CD4-positive, alpha-beta T cell (primary cell): ENCODE results near the gene B3GALT2. TPM values are rescaled to one million over a fixed set of nuclear protein-coding genes. Genes with fewer than 3 reads are reported as not detected.

Experiments
- ATAC-seq: fragments of 200-7000 bp; cut with Tn5 transposase; one replicate; pipeline ENCODE4 v1.10.0; 2022; ENCODE audit warnings: mild to moderate bottlenecking; ENCODE audit not compliant: poor library complexity
- CTCF ChIA-PET: fragments of 350-600 bp; sonication (Branson Sonifier 250); formaldehyde crosslinking; loops from one replicate; lab custom pipeline; 2021; ENCODE audit warnings: antibody characterized with exemption, inconsistent platforms; lab: Charles Lee
- POLR2A ChIA-PET: fragments of 350-600 bp; sonication (Branson Sonifier 250); formaldehyde crosslinking; loops from one replicate; lab custom pipeline; 2021; ENCODE audit warnings: antibody characterized with exemption, inconsistent platforms; lab: Charles Lee
- DNase-seq, 14 experiments: peaks; one replicate each; pipeline ENCODE4 v3.0.0-alpha.2; 2013 to 2020; ENCODE audit warnings: mixed read lengths in 2 of 14
- H3K27ac ChIP-seq, 2 donors: one replicate each; pipeline versions ENCODE4 v1.5.1 to v1.7.0; 2013; ENCODE audit warnings: low read length in 2 of 2, low read depth in 1 of 2, mild to moderate bottlenecking in 1 of 2
- H3K27me3 ChIP-seq, 2 experiments: 1 replicate in 1 of 2; 2 replicates in 1 of 2; pipeline versions ENCODE4 v1.6.1 to v1.7.0; 2013; ENCODE audit warnings: low read length in 2 of 2, control low read depth in 1 of 2, mild to moderate bottlenecking in 1 of 2, moderate library complexity in 1 of 2; ENCODE audit not compliant: insufficient read depth in 2 of 2, control insufficient read depth in 1 of 2
- H3K36me3 ChIP-seq: one replicate; pipeline ENCODE4 v1.6.1; 2013; ENCODE audit warnings: low read length, control low read depth; ENCODE audit not compliant: insufficient read depth
- H3K4me1 ChIP-seq: one replicate; pipeline ENCODE4 v1.6.1; 2013; ENCODE audit warnings: low read length, control low read depth; ENCODE audit not compliant: insufficient read depth
- H3K4me3 ChIP-seq: one replicate; pipeline ENCODE4 v1.5.1; 2013; ENCODE audit warnings: mild to moderate bottlenecking, low read length, moderate library complexity
- H3K9me3 ChIP-seq, 2 experiments: 1 replicate in 1 of 2; 2 replicates in 1 of 2; pipeline versions ENCODE4 v1.6.1 to v1.7.0; 2013; ENCODE audit warnings: low read length in 2 of 2, mild to moderate bottlenecking in 2 of 2, control low read depth in 1 of 2, moderate library complexity in 1 of 2; ENCODE audit not compliant: control insufficient read depth in 1 of 2, insufficient read depth in 1 of 2
- H3K27ac Mint-ChIP-seq: one replicate; pipeline ENCODE4 v1.8.0; 2020; ENCODE audit warnings: mixed read lengths
- H3K27me3 Mint-ChIP-seq: one replicate; pipeline ENCODE4 v1.8.0; 2021; ENCODE audit warnings: mixed read lengths
- H3K36me3 Mint-ChIP-seq: one replicate; pipeline ENCODE4 v1.8.0; 2021; ENCODE audit warnings: low read depth, mixed read lengths
- H3K4me1 Mint-ChIP-seq: one replicate; pipeline ENCODE4 v1.8.0; 2021; ENCODE audit warnings: low read depth, mixed read lengths
- H3K4me3 Mint-ChIP-seq: one replicate; pipeline ENCODE4 v1.8.0; 2020; ENCODE audit warnings: mild to moderate bottlenecking, mixed read lengths
- H3K9me3 Mint-ChIP-seq: one replicate; pipeline ENCODE4 v1.8.0; 2020; ENCODE audit warnings: mixed read lengths
- CTCF ChIP-seq: fragments of 200-600 bp; IDR thresholded peaks from one replicate; pipeline ENCODE4 v1.8.0; 2022; ENCODE audit warnings: antibody characterized with exemption, mild to moderate bottlenecking
- intact Hi-C, 2 experiments: fragments of 100-400 bp; cut with DNase I in 1 of 2; cut with micrococcal nuclease in 1 of 2; formaldehyde crosslinking; loops; one replicate each; pipeline versions ENCODE4 v1.15.1 to v1.9.0; 2023 to 2025; cut with DNase I, micrococcal nuclease
- total RNA-seq, 174 experiments: library from RNA in 2 of 174; stranded (reverse) in 2 of 174; gene quantifications; one replicate each; pipeline ENCODE4 v1.2.3 and lab custom pipeline; 2021 to 2026

The B3GALT2 gene
- total RNA-seq, 2 experiments from 2014 or later = 0.22 to 0.25 TPM

GRCh38 chr1:193183019-193183627 lies 3.3 kb downstream of the B3GALT2 start:
- ATAC-seq (peak; percentile 71), DNase-seq (peak in 4 of 14 experiments; percentile 29 to 77 (median 72))
- Mint-ChIP-seq H3K4me3 (peak overlapping the region; percentile 64), H3K27me3 (no peaks in the 10 kb centered on the region), H3K36me3 (no peaks in the 10 kb centered on the region), H3K9me3 (no peaks in the 10 kb centered on the region), H3K4me1 (peaks cover 83% of the 10 kb centered on the region), H3K27ac (peak overlapping the region; percentile 58)
- peak; percentile 97 for TF ChIP-seq CTCF
- CTCF ChIA-PET = interaction anchor here (1.1 kb wide), 1 partner anchor 234 kb away, joined by 3 read pairs; no protein-coding TSS in a partner anchor
- intact Hi-C loops = loop anchor here (1.0 to 10.0 kb wide), 4 partner anchors 862 to 1114 kb away; no protein-coding TSS in a partner anchor
- Histone ChIP-seq H3K9me3 (no peaks in the 10 kb centered on the region), H3K4me3 (peak overlapping the region; percentile 43), H3K27me3 (no peaks in the 10 kb centered on the region), H3K36me3 (no peaks in the 10 kb centered on the region), H3K27ac (no peak overlapping the region), H3K4me1 (peaks cover 2% of the 10 kb centered on the region)
- POLR2A ChIA-PET = interaction anchor here (0.8 to 1.1 kb wide), 2 partner anchors 275 to 1106 kb away, joined by 3 to 6 read pairs; no protein-coding TSS in a partner anchor

GRCh38 chr1:193181985-193182384 lies 4.4 kb downstream of the B3GALT2 start:
- Histone ChIP-seq H3K4me3 (no peak overlapping the region), H3K4me1 (peaks cover 2% of the 10 kb centered on the region), H3K9me3 (no peaks in the 10 kb centered on the region), H3K36me3 (no peaks in the 10 kb centered on the region), H3K27ac (no peak overlapping the region), H3K27me3 (no peaks in the 10 kb centered on the region)
- Mint-ChIP-seq H3K27ac (no peak overlapping the region), H3K9me3 (no peaks in the 10 kb centered on the region), H3K27me3 (no peaks in the 10 kb centered on the region), H3K4me3 (no peak overlapping the region), H3K4me1 (peaks cover 76% of the 10 kb centered on the region), H3K36me3 (peaks cover 4% of the 10 kb centered on the region)
- ChIA-PET CTCF (interaction anchor here (1.0 kb wide), 1 partner anchor 9 kb away, joined by 4 read pairs; no protein-coding TSS in a partner anchor), POLR2A (interaction anchor here (0.6 kb wide), 1 partner anchor 162 kb away, joined by 3 read pairs; no protein-coding TSS in a partner anchor)
- DNase-seq (no peak), ATAC-seq (no peak)
- intact Hi-C loops = loop anchor here in 1 of 2 experiments (2.0 to 10.0 kb wide), 3 partner anchors 863 to 1115 kb away; no protein-coding TSS in a partner anchor
- TF ChIP-seq CTCF = no peak

- ChIA-PET POLR2A (no interaction called here), CTCF (interaction anchor here (1.0 kb wide), 1 partner anchor 9 kb away, joined by 4 read pairs; no protein-coding TSS in a partner anchor)
- Mint-ChIP-seq H3K27me3 (no peaks in the 10 kb centered on the region), H3K4me3 (no peak overlapping the region), H3K9me3 (no peaks in the 10 kb centered on the region), H3K27ac (no peak overlapping the region), H3K4me1 (peaks cover 76% of the 10 kb centered on the region), H3K36me3 (peaks cover 4% of the 10 kb centered on the region)
- ATAC-seq (no peak), DNase-seq (no peak)
- Histone ChIP-seq H3K27me3 (no peaks in the 10 kb centered on the region), H3K4me1 (peaks cover 2% of the 10 kb centered on the region), H3K36me3 (no peaks in the 10 kb centered on the region), H3K9me3 (no peaks in the 10 kb centered on the region), H3K4me3 (no peak overlapping the region), H3K27ac (no peak overlapping the region)
- intact Hi-C loops = loop anchor here in 1 of 2 experiments (10.0 kb wide), 2 partner anchors 863 to 983 kb away; no protein-coding TSS in a partner anchor
- TF ChIP-seq CTCF = no peak
Measured at GRCh38 chr1:193181536-193181935, 4.9 kb downstream of the B3GALT2 start.
